Ovary (tissue), 9 donors: ENCODE data around the gene ATP6V1C2. TPM values are rescaled to one million over a fixed set of nuclear protein-coding genes. Genes with fewer than 3 reads are reported as not detected.
"Not testable (repeated sequence)": the region's sequence is repeated elsewhere in the genome, so short reads cannot be mapped to it uniquely, and the experiment has no call there.

Experiments used
- DNase-seq, 5 donors: peaks; one replicate each; pipeline ENCODE4 v3.0.0-alpha.2; 2019 to 2020
- H3K27ac ChIP-seq, 2 donors: fragments of 200-600 bp; one replicate each; pipeline versions ENCODE4 v1.5.1 to v1.8.0; 2019 to 2022
- H3K27me3 ChIP-seq: fragments of 200-600 bp; one replicate; pipeline ENCODE4 v1.8.0; 2022
- H3K36me3 ChIP-seq: fragments of 200-600 bp; sonication (generic); one replicate; pipeline ENCODE4 v1.5.1; 2019
- H3K4me1 ChIP-seq: one replicate; pipeline ENCODE4 v1.8.1; 2013; ENCODE audit warnings: mild to moderate bottlenecking, moderate library complexity; ENCODE audit not compliant: insufficient read depth
- H3K4me3 ChIP-seq: fragments of 200-600 bp; sonication (generic); one replicate; pipeline ENCODE4 v1.5.1; 2017
- H3K9me3 ChIP-seq, 2 donors: fragments of 200-600 bp in 1 of 2; sonication (generic) in 1 of 2; one replicate each; pipeline versions ENCODE4 v1.5.1 to v1.8.1; 2013 to 2019; ENCODE audit warnings: mild to moderate bottlenecking in 1 of 2, moderate library complexity in 1 of 2
- CTCF ChIP-seq, 3 donors: fragments of 450-650 bp in 2 of 3; fragments of 200-600 bp in 1 of 3; IDR thresholded peaks; one replicate each; pipeline versions ENCODE4 v1.5.1 to v1.8.0; 2016 to 2022; ENCODE audit warnings: antibody characterized with exemption in 3 of 3, mild to moderate bottlenecking in 1 of 3
- EP300 ChIP-seq: sonication (generic); formaldehyde crosslinking; IDR thresholded peaks from one replicate; pipeline ENCODE4 v1.6.1; 2017; ENCODE audit warnings: antibody characterized with exemption
- POLR2A ChIP-seq: fragments of 450-650 bp; IDR thresholded peaks from one replicate; pipeline ENCODE4 v1.6.1; 2017; ENCODE audit warnings: antibody characterized with exemption, mild to moderate bottlenecking, moderate library complexity
- WGBS, 3 donors: extraction: QIAGEN DNeasy Blood & Tissue Kit in 1 of 3; methylation state at CpG; one replicate each; pipeline versions ENCODE4 v1.1.5 to v1.1.7; 2013 to 2017; 5-methylcytosine and 5-hydroxymethylcytosine counted together
- intact Hi-C, 4 donors: fragments of 100-400 bp; cut with DNase I; formaldehyde crosslinking; loops; one replicate each; pipeline versions ENCODE4 v1.11.0 to v1.15.1; 2022 to 2023
- polyA plus RNA-seq, 2 donors: library from polyadenylated mRNA; stranded (reverse); fragments of 200-250 nt in 1 of 2; fragments of 350-450 nt in 1 of 2; fragmentation: Illumina TruSeq in 1 of 2; extraction: RNeasy Lipid Tissue Mini Kit (QIAGEN cat#74804) in 1 of 2; gene quantifications; one replicate each; pipeline ENCODE4 v1.2.3, GENCODE V29; 2013 to 2014
- total RNA-seq, 7 donors: library from RNA; depleted of rRNA in 2 of 7; stranded (reverse); fragments of >200 nt in 2 of 7; fragmentation: NEBNext Ultra II Directional in 3 of 7; extraction: Animal tissue kit (Norgen Biotek cat#: 25700) in 3 of 7; gene quantifications; one replicate each; pipeline versions ENCODE4 v1.1.0 to v1.2.4, GENCODE V29; 2016 to 2023
- donor health status: DM: no; HTN: no; CAD: no; lungs with moderate emphysema.
- donor health status: DM: no; HTN: no; CAD: no.
- donor health status: Bipolar disorder and iron deficiency.
- donor health status: DM: yes; HTN: yes; CAD: no.
- donor health status: DM: no; HTN: no; CAD: no.
- donor health status: DM: yes; HTN: yes; CAD: no.

The ATP6V1C2 gene
- total and polyA plus RNA-seq, 9 donors: 0.17 to 10.8 (median 0.60) TPM; not detected in 2

DNA sequence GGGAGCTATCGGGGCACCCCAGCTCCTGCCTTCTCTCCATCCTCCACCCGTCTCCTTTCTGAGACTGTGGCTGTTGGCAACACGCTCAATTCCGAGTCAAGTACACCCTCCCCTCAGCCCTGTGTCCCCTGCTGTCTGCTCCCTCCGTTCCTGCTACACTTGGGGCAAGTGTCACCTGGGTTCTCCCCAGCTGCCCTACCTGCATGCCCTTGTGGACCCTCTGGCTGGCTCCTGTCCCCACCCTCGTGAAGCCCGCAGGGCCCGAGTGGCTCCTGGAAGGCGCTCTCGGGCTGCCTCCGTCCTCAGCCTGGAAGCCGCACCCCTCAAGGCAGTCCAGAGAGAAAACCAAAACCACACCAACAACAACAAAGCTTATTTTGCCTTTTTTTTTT, 57.3 kb downstream of the ATP6V1C2 start:
- DNase-seq: no peak
- intact Hi-C loops: no loop called here
- H3K27ac ChIP-seq: no peak overlapping the region

GRCh38 chr2:10779776-10780490, 58.5 kb downstream of the ATP6V1C2 start:
- TF ChIP-seq POLR2A (no peak), CTCF (IDR thresholded peaks at IDR 0.05) (no peak), EP300 (no peak)
- Histone ChIP-seq H3K9me3 (no peaks in the 10 kb centered on the region), H3K27me3 (no peaks in the 10 kb centered on the region), H3K4me1 (no peaks in the 10 kb centered on the region), H3K27ac (no peak overlapping the region), H3K4me3 (no peak overlapping the region), H3K36me3 (no peaks in the 10 kb centered on the region)
- DNase-seq: no peak
- WGBS, 3 donors: 90 to 94% (median 94%) methylated on average over 25 of the region's 25 CpGs
- intact Hi-C loops: no loop called here

More for the DNA sequence above, 57.3 kb downstream of the ATP6V1C2 start:
- WGBS, 3 donors: 85 to 91% (median 90%) methylated on average over 12 of the region's 12 CpGs
- Histone ChIP-seq H3K4me3 (no peak overlapping the region), H3K9me3 (no peaks in the 10 kb centered on the region), H3K36me3 (no peaks in the 10 kb centered on the region), H3K27me3 (no peaks in the 10 kb centered on the region), H3K4me1 (no peaks in the 10 kb centered on the region)
- TF ChIP-seq EP300: no peak
- TF ChIP-seq POLR2A: no peak
- TF ChIP-seq CTCF (IDR thresholded peaks at IDR 0.05): no peak

DNA sequence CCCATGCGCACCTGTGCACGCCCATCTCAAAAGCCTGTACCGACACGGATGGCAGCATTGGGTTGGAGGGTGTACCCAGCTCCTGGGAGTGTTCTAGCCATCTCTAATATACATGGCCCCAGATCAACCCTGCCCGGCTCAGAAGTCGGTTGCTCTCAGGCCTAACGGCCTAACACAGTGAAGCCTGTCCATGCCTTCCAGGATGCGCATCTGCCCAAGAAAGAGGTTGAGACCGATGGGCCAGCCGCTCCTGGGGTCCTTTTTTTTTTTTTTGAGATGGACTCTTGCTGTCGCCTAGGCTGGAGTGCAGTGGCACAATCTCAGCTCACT, 59.0 kb downstream of the ATP6V1C2 start:
- intact Hi-C loops: no loop called here
- Histone ChIP-seq H3K9me3 (no peaks in the 10 kb centered on the region), H3K36me3 (no peaks in the 10 kb centered on the region), H3K27ac (no peak overlapping the region), H3K27me3 (no peaks in the 10 kb centered on the region), H3K4me1 (no peaks in the 10 kb centered on the region), H3K4me3 (no peak overlapping the region)
- no peak for DNase-seq
- WGBS, 3 donors: 95 to 98% (median 97%) methylated on average over 11 of the region's 11 CpGs
- TF ChIP-seq CTCF (IDR thresholded peaks at IDR 0.05) (no peak), POLR2A (no peak), EP300 (no peak)

- H3K36me3 ChIP-seq, intact Hi-C loops, H3K4me3 ChIP-seq, H3K27ac ChIP-seq, H3K27me3 ChIP-seq, DNase-seq, H3K4me1 ChIP-seq, H3K9me3 ChIP-seq: not testable (repeated sequence)
- 90 to 94% (median 94%) methylated on average over 11 of the region's 11 CpGs for WGBS, 3 donors
Measured at GRCh38 chr2:10780821-10781220, 59.4 kb downstream of the ATP6V1C2 start.

GRCh38 chr2:10781746-10782145, 60.3 kb downstream of the ATP6V1C2 start:
- Histone ChIP-seq H3K4me1 (no peaks in the 10 kb centered on the region), H3K4me3 (no peak overlapping the region), H3K27me3 (no peaks in the 10 kb centered on the region), H3K27ac (no peak overlapping the region), H3K9me3 (no peaks in the 10 kb centered on the region), H3K36me3 (no peaks in the 10 kb centered on the region)
- no peak for DNase-seq
- intact Hi-C loops: no loop called here
- 89 to 96% (median 95%) methylated on average over 8 of the region's 8 CpGs for WGBS, 3 donors
- no peak for TF ChIP-seq POLR2A
- no peak for TF ChIP-seq CTCF (IDR thresholded peaks at IDR 0.05)
- TF ChIP-seq EP300: no peak
